ENCODE data around the gene VAV2. TPM values are rescaled to one million over a fixed set of nuclear protein-coding genes. Genes with fewer than 3 reads are reported as not detected.

The VAV2 gene
- total and polyA plus RNA-seq, 2 donors, result 5.4 to 9.8 TPM

- H3K27ac ChIP-seq (ENCODE audit: low read depth in 1 of 2, low read length in 1 of 2), result no peak overlapping the region
- no peaks in the 10 kb centered on the region for H3K27me3 ChIP-seq (ENCODE audit: control insufficient read depth in 2 of 2, insufficient read depth in 1 of 2, low read length in 1 of 2)
- 95% methylated on average over 26 of the region's 26 CpGs for WGBS
- no peak overlapping the region for H3K4me3 ChIP-seq (ENCODE audit: low read length in 2 of 2)
- H3K9me3 ChIP-seq (ENCODE audit: control insufficient read depth in 2 of 2, insufficient read depth in 1 of 2, low read length in 1 of 2), result peaks cover 1 to 5% of the 10 kb centered on the region in 2 donors
- no peak for DNase-seq (ENCODE audit: low read depth in 6 of 9, low spot score in 9 of 9)
- H3K4me1 ChIP-seq (ENCODE audit: control insufficient read depth in 2 of 2, insufficient read depth in 2 of 2, low read length in 2 of 2), result no peaks in the 10 kb centered on the region
- H3K36me3 ChIP-seq (ENCODE audit: control insufficient read depth in 2 of 2, insufficient read depth in 2 of 2, low read length in 1 of 2), result peaks cover 2 to 6% of the 10 kb centered on the region in 2 donors
Measured at GRCh38 chr9:133763272-133764183, 228.6 kb downstream of the VAV2 start.

- DNase-seq (ENCODE audit: low read depth in 6 of 9, low spot score in 9 of 9), result no peak
- Histone ChIP-seq H3K27ac (ENCODE audit: low read depth in 1 of 2, low read length in 1 of 2) (no peak overlapping the region), H3K27me3 (ENCODE audit: control insufficient read depth in 2 of 2, insufficient read depth in 1 of 2, low read length in 1 of 2) (no peaks in the 10 kb centered on the region), H3K4me1 (ENCODE audit: control insufficient read depth in 2 of 2, insufficient read depth in 2 of 2, low read length in 2 of 2) (no peaks in the 10 kb centered on the region), H3K9me3 (ENCODE audit: control insufficient read depth in 2 of 2, insufficient read depth in 1 of 2, low read length in 1 of 2) (peaks cover 1 to 4% of the 10 kb centered on the region in 2 donors), H3K4me3 (ENCODE audit: low read length in 2 of 2) (no peak overlapping the region), H3K36me3 (ENCODE audit: control insufficient read depth in 2 of 2, insufficient read depth in 2 of 2, low read length in 1 of 2) (peaks cover under 1 to 2% of the 10 kb centered on the region in 2 donors)
- WGBS, result 96% methylated on average over 19 of the region's 19 CpGs
Measured at GRCh38 chr9:133762488-133763271, 229.4 kb downstream of the VAV2 start.

GRCh38 chr9:133761641-133762248, 230.4 kb downstream of the VAV2 start:
- WGBS, result 84% methylated on average over 11 of the region's 11 CpGs
- Histone ChIP-seq H3K9me3 (ENCODE audit: control insufficient read depth in 2 of 2, insufficient read depth in 1 of 2, low read length in 1 of 2) (peaks cover 0 to 1% of the 10 kb centered on the region in 2 donors), H3K36me3 (ENCODE audit: control insufficient read depth in 2 of 2, insufficient read depth in 2 of 2, low read length in 1 of 2) (peaks cover 0 to 2% of the 10 kb centered on the region in 2 donors), H3K27me3 (ENCODE audit: control insufficient read depth in 2 of 2, insufficient read depth in 1 of 2, low read length in 1 of 2) (no peaks in the 10 kb centered on the region), H3K27ac (ENCODE audit: low read depth in 1 of 2, low read length in 1 of 2) (no peak overlapping the region), H3K4me3 (ENCODE audit: low read length in 2 of 2) (no peak overlapping the region), H3K4me1 (ENCODE audit: control insufficient read depth in 2 of 2, insufficient read depth in 2 of 2, low read length in 2 of 2) (no peaks in the 10 kb centered on the region)
- DNase-seq (ENCODE audit: low read depth in 6 of 9, low spot score in 9 of 9), result no peak

GRCh38 chr9:133760713-133761290, 231.3 kb downstream of the VAV2 start:
- DNase-seq (ENCODE audit: low read depth in 6 of 9, low spot score in 9 of 9), result no peak
- H3K4me3 ChIP-seq (ENCODE audit: low read length in 2 of 2), result no peak overlapping the region
- H3K4me1 ChIP-seq (ENCODE audit: control insufficient read depth in 2 of 2, insufficient read depth in 2 of 2, low read length in 2 of 2), result no peaks in the 10 kb centered on the region
- WGBS, result 74% methylated on average over 10 of the region's 11 CpGs
- peaks cover 0 to 1% of the 10 kb centered on the region in 2 donors for H3K9me3 ChIP-seq (ENCODE audit: control insufficient read depth in 2 of 2, insufficient read depth in 1 of 2, low read length in 1 of 2)
- H3K36me3 ChIP-seq (ENCODE audit: control insufficient read depth in 2 of 2, insufficient read depth in 2 of 2, low read length in 1 of 2), result peaks cover 0 to 2% of the 10 kb centered on the region in 2 donors
- no peak overlapping the region for H3K27ac ChIP-seq (ENCODE audit: low read depth in 1 of 2, low read length in 1 of 2)
- H3K27me3 ChIP-seq (ENCODE audit: control insufficient read depth in 2 of 2, insufficient read depth in 1 of 2, low read length in 1 of 2), result no peaks in the 10 kb centered on the region

GRCh38 chr9:133759946-133760345, 232.2 kb downstream of the VAV2 start:
- H3K4me3 ChIP-seq (ENCODE audit: low read length in 2 of 2), result no peak overlapping the region
- peaks cover 0 to 1% of the 10 kb centered on the region in 2 donors for H3K9me3 ChIP-seq (ENCODE audit: control insufficient read depth in 2 of 2, insufficient read depth in 1 of 2, low read length in 1 of 2)
- 87% methylated on average over 11 of the region's 11 CpGs for WGBS
- no peaks in the 10 kb centered on the region for H3K4me1 ChIP-seq (ENCODE audit: control insufficient read depth in 2 of 2, insufficient read depth in 2 of 2, low read length in 2 of 2)
- H3K36me3 ChIP-seq (ENCODE audit: control insufficient read depth in 2 of 2, insufficient read depth in 2 of 2, low read length in 1 of 2), result peaks cover 0 to 2% of the 10 kb centered on the region in 2 donors
- H3K27me3 ChIP-seq (ENCODE audit: control insufficient read depth in 2 of 2, insufficient read depth in 1 of 2, low read length in 1 of 2), result no peaks in the 10 kb centered on the region
- DNase-seq (ENCODE audit: low read depth in 6 of 9, low spot score in 9 of 9), result no peak
- H3K27ac ChIP-seq (ENCODE audit: low read depth in 1 of 2, low read length in 1 of 2), result no peak overlapping the region

DNA sequence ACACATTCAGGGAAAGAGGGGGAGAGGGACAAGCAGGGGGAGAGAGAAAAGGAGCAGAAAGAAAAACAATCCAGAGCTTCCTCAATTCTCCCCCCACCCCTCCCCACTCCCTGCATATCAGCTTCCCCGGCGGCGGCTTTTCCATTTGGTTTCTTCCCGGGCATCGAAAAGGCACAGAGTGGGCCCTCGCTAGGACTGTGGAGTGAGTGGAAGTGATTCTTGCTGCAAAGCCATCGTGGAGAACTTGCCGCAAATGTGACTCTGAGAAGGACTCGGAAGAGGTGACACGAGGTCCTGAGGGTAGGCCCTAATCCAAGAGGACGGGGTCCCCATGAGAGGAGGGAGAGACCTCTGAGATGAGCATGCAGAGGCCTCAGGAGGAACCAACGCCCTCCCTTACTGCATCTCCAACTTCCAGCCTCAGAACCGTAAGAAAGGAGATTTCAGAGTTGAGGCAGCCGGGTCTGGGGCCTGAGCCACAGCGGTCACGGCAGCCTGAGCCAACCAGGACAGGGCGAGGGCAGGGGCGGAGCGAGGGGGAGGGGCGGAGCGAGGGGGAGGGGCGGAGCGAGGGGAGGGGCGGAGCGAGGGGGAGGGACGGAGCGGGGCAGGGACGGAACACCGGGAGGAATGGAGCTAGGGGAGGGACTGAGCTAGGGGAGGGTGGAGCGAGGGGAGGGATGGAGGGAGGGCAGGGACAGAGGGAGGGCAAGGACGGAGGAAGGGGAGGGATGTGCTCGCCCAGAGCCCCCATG, 232.8 kb downstream of the VAV2 start:
- DNase-seq (ENCODE audit: low read depth in 6 of 9, low spot score in 9 of 9), result no peak
- H3K27me3 ChIP-seq (ENCODE audit: control insufficient read depth in 2 of 2, insufficient read depth in 1 of 2, low read length in 1 of 2), result no peaks in the 10 kb centered on the region
- no peaks in the 10 kb centered on the region for H3K4me1 ChIP-seq (ENCODE audit: control insufficient read depth in 2 of 2, insufficient read depth in 2 of 2, low read length in 2 of 2)
- H3K36me3 ChIP-seq (ENCODE audit: control insufficient read depth in 2 of 2, insufficient read depth in 2 of 2, low read length in 1 of 2), result peaks cover 0 to 2% of the 10 kb centered on the region in 2 donors
- no peak overlapping the region for H3K27ac ChIP-seq (ENCODE audit: low read depth in 1 of 2, low read length in 1 of 2)
- H3K4me3 ChIP-seq (ENCODE audit: low read length in 2 of 2), result no peak overlapping the region
- WGBS, result 64% methylated on average over 32 of the region's 32 CpGs
- peaks cover under 1 to 1% of the 10 kb centered on the region in 2 donors for H3K9me3 ChIP-seq (ENCODE audit: control insufficient read depth in 2 of 2, insufficient read depth in 1 of 2, low read length in 1 of 2)

- no peak for DNase-seq (ENCODE audit: low read depth in 6 of 9, low spot score in 9 of 9)
- Histone ChIP-seq H3K4me1 (ENCODE audit: control insufficient read depth in 2 of 2, insufficient read depth in 2 of 2, low read length in 2 of 2) (no peaks in the 10 kb centered on the region), H3K36me3 (ENCODE audit: control insufficient read depth in 2 of 2, insufficient read depth in 2 of 2, low read length in 1 of 2) (no peaks in the 10 kb centered on the region), H3K9me3 (ENCODE audit: control insufficient read depth in 2 of 2, insufficient read depth in 1 of 2, low read length in 1 of 2) (peaks cover 1 to 5% of the 10 kb centered on the region in 2 donors), H3K27ac (ENCODE audit: low read depth in 1 of 2, low read length in 1 of 2) (no peak overlapping the region), H3K4me3 (ENCODE audit: low read length in 2 of 2) (no peak overlapping the region), H3K27me3 (ENCODE audit: control insufficient read depth in 2 of 2, insufficient read depth in 1 of 2, low read length in 1 of 2) (no peaks in the 10 kb centered on the region)
- WGBS, result 92% methylated on average over 7 of the region's 7 CpGs
Measured at GRCh38 chr9:133758228-133758627, 233.9 kb downstream of the VAV2 start.

DNA sequence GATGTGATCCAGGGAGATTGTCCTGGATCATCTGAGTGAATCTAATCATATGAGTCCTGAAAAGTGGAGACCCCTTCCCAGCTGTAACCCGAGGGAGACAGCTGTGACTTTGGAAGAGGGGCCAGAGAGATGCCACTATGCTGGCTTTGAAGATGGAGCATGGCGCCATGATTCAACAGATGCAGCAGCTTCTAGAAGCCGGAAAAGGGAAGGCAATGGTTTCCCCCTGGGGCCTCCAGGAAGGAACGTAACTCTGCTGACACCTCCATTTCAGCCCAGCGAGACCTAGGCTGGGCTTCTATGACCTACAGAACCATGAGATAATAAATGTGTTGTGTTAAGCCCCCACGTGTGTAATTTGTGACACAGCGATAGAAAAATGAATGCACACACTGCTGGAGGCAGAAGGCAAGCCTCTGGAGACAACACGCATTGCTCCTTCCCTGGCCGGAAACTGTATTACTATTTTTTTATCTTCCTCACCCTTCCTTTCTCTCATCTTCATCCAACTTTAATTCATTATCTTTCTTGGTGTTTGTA, 237.4 kb downstream of the VAV2 start:
- 70% methylated on average over 9 of the region's 9 CpGs for WGBS
- DNase-seq (ENCODE audit: low read depth in 6 of 9, low spot score in 9 of 9), result no peak
- H3K27ac ChIP-seq (ENCODE audit: low read depth in 1 of 2, low read length in 1 of 2), result no peak overlapping the region

More for the DNA sequence above, 237.4 kb downstream of the VAV2 start:
- peaks cover 0 to 5% of the 10 kb centered on the region in 2 donors for H3K4me1 ChIP-seq (ENCODE audit: control insufficient read depth in 2 of 2, insufficient read depth in 2 of 2, low read length in 2 of 2)
- no peaks in the 10 kb centered on the region for H3K36me3 ChIP-seq (ENCODE audit: control insufficient read depth in 2 of 2, insufficient read depth in 2 of 2, low read length in 1 of 2)
- H3K27me3 ChIP-seq (ENCODE audit: control insufficient read depth in 2 of 2, insufficient read depth in 1 of 2, low read length in 1 of 2), result no peaks in the 10 kb centered on the region
- peaks cover 0 to 5% of the 10 kb centered on the region in 2 donors for H3K9me3 ChIP-seq (ENCODE audit: control insufficient read depth in 2 of 2, insufficient read depth in 1 of 2, low read length in 1 of 2)
- H3K4me3 ChIP-seq (ENCODE audit: low read length in 2 of 2), result no peak overlapping the region
